Erythroblast (primary cell): ENCODE results near the gene BNIP2.
A peak's percentile ranks its signal among the peaks of the same experiment; 100 is the strongest.

ENCODE experiments used
- DNase-seq, 2 experiments: peaks; one replicate each; lab custom pipeline; 2025; lab: John Stamatoyannopoulos, UW
- GATA1 ChIP-seq: IDR thresholded peaks from 2 replicates; pipeline ENCODE4 v1.6.1; 2011; ENCODE audit warnings: low read depth, mild to moderate bottlenecking, control low read depth, low read length, moderate library complexity
- POLR2A ChIP-seq: IDR thresholded peaks from 2 replicates; pipeline ENCODE4 v1.6.1; 2011; ENCODE audit warnings: mild to moderate bottlenecking, low read length

The BNIP2 gene

DNA sequence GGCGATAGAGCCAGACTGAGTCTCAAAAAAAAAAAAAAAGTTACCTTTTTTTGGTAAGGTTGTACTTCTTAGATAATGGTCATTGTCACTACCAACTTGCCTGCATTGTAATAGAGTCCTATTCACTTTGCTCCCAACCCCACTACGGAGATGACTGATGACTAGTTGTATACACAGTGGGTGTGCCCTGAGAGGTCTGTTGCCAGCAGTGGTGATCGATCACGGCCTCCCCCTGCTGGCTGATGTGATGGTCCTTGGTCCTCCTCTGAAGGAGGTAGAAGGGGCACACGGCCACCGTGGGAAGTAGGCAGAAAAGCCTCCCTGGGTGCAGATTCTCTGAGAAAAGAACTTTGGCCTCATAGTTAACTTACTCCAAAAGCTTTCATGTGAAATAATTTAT, 66.8 kb downstream of the BNIP2 start:
- TF ChIP-seq GATA1 (no peak), POLR2A (no peak)
- peak; percentile 38 to 48 for DNase-seq

DNA sequence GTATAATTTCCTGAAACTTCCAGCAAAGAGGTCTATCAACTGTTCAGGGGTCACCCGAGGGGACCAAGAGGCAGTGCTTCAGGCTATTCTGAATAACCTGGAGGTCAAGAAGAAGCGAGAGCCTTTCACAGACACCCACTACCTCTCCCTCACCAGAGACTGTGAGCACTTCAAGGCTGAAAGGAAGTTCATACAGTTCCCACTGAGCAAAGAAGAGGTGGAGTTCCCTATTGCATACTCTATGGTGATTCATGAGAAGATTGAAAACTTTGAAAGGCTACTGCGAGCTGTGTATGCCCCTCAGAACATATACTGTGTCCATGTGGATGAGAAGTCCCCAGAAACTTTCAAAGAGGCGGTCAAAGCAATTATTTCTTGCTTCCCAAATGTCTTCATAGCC, 70.7 kb downstream of the BNIP2 start:
- TF ChIP-seq POLR2A (no peak), GATA1 (no peak)
- no peak for DNase-seq

DNA sequence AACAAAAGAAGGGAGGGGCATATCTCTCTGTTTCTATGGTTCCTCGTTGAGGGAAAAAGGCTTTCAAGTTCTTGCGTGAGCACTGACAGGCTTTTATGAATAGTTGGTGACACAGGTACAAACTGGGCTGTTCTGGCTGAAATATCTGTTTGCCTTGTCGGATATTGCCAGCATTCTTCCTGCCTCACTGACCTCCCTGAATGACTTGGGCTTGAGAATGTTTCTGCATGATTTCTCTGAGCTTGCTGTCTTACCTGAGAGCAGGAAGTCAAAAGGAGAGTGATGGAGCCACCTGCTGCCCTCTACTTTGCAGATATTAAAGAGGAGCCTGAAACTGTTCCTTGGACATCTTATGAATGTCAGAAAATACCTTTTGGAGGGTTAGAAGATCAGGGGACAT, 72.7 kb downstream of the BNIP2 start:
- no peak for DNase-seq
- TF ChIP-seq POLR2A, result no peak
- no peak for TF ChIP-seq GATA1

DNA sequence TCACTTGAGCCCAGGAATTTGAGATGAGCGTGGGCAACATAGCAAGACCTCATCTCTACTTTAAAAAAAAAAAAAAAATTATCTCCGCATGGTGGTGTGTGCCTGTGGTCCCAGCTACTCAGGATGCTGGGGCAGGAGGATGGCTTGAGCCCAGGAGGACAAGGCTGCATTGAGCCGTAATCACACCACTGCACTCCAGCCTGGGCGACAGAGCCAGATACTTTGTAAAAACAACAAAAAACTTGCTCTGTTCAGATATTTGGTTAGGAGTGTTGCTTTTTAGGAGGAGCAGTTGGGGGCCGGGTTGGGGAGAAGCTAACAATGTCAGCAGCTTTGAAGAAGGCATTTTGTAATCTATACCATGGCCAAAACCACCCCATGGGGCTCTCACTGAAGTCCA, 73.5 kb downstream of the BNIP2 start:
- DNase-seq, result no peak
- TF ChIP-seq GATA1 (no peak), POLR2A (no peak)

DNA sequence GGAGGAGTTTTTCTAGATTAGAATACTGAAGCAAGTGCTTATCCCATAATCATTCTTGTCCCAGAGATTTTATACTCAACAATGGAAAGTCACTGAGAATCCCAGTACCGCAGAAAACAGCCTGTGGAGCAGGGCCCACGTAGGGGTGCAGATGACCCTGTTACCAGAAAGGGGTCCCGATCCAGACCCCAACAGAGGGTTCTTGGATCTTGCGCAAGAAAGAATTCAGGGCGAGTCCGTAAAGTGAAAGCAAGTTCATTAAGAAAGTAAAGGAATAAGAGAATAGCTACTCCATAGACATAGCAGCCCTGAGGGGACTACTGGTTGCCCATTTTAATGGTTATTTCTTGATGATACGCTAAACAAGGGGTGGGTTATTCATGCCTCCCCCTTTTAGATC, 75.0 kb downstream of the BNIP2 start:
- TF ChIP-seq POLR2A (no peak), GATA1 (no peak)

DNA sequence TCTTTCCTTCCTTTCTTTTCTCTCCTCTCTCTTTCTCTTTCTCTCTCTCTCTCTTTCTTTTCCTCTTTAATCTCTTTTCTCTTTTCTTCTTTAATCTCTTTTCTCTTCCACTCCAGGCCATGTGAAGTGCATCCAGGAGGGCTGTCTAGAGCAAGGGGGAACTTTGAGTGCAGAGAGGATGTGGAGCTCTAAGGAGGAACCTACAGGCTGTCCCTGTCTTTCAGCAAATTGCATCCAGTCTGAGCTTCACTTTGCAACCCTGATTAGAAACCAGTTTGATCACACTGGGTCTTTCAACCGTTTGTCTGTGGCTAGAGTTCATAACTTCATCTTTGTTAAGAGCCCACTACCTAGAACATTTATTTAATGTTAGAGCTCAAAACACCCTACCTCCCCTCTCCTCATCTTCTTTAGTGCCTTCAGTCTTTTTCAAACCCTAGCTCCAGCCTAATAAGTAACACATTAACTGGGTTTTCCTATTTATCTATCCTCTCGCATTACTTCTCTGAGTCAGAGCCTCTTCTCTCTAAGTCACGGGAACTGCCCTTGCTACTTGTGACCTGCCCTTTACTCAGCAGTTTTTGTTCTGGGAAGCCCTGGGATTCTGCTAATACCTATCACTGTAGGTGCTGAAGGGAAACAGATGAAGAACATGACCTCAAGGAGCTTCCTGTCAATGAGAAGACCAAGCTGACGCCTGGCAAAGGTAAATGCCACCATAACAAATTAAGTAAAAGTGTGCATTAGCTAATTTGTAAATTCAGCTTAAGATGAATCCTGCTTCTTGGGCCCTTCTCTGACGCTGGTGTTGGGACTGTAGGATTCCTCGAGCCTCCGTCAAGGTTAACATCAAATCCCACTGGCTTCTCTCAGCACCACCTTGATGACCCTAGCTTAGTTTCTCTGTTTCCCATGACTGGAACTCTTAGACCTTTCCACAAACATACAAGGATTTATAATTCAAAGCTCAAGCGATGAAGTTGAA, 77.6 kb downstream of the BNIP2 start, which contains the start of gene GCNT3:
Gene GCNT3, plus strand, starts transcription at position 508 of the 985 bp plus-strand sequence. CDS start 6,456 bp downstream, outside the sequence.
- TF ChIP-seq GATA1, result no peak
- DNase-seq, result no peak

More for the DNA sequence above, 75.0 kb downstream of the BNIP2 start:
- DNase-seq, result no peak

DNA sequence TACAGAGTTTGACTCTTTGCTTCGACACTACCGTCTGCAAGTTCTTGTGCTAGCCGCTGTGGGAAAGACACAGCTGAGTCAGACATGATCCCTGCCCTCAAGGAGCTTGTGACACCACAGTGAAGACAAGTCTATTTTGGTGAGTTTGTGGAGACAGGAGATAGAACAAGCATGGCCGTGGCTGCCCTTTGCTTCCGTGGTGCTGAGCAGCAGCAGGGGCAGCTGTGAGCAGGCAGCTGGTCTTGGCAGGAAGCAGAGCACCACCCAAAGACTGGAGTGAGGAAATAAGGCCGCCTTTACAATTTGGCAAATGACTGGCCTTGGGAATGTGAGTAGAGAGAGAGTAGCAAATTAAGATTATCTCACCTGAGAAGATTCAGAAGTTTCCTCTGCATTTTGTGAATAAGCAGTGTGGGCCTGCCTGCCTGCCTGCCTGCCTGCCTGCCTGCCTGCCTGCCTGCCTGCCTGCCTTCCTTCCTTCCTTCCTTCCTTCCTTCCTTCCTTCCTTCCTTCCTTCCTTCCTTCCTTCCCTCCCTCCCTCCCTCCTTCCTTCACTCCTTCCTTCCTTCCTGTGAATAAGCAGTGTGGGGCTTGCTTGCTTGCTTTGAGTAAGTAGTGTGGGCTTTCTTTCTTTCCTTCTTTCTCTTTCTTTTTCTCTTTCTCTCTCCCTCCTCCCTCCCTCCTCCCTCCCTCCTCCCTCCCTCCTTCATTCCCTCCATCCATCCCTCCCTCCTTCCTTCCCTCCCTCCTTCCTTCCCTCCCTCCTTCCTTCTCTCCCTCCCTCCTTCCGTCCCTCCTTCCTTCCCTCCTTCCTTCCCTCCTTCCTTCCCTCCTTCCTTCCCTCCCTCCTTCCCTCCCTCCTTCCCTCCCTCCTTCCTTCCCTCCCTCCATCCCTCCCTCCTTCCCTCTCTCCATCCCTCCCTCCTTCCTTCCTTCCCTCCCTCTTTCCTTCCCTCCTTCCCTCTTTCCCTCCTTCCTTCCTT, 79.1 kb downstream of the BNIP2 start:
- no peak for TF ChIP-seq POLR2A
- no peak for TF ChIP-seq GATA1
- DNase-seq, result no peak
